NCI-H2227 treated with DMSO at 0.1 percent for 48 hours (cell line): ENCODE results near the gene PARVA.
"Not testable (repeated sequence)": the region's sequence is repeated elsewhere in the genome, so short reads cannot be mapped to it uniquely, and the experiment has no call there.

ENCODE experiments used
- DNase-seq: peaks from one replicate; lab custom pipeline; 2025; lab: John Stamatoyannopoulos, UW

PARVA gene

GRCh38 chr11:12377106-12377823 lies at the start of gene PARVA:
Gene PARVA, plus strand, starts transcription at chr11:12377571. Its CDS starts 77 bp downstream, at chr11:12377648.
- DNase-seq = peak; percentile 56

GRCh38 chr11:12329169-12329568 lies 48.2 kb upstream of the PARVA start:
- DNase-seq = no peak

- no peak for DNase-seq
Measured at GRCh38 chr11:12329797-12330196, 47.6 kb upstream of the PARVA start.

- DNase-seq = no peak
Measured at GRCh38 chr11:12330485-12331231, 46.7 kb upstream of the PARVA start.

GRCh38 chr11:12331239-12331874 lies 46.0 kb upstream of the PARVA start:
- peak; percentile 85 for DNase-seq

GRCh38 chr11:12343526-12343925 lies 33.8 kb upstream of the PARVA start:
- DNase-seq = no peak

- DNase-seq = no peak
Measured at GRCh38 chr11:12353534-12353933, 23.8 kb upstream of the PARVA start.

GRCh38 chr11:12354750-12355545 lies 22.4 kb upstream of the PARVA start:
- no peak for DNase-seq

- no peak for DNase-seq
Measured at GRCh38 chr11:12356944-12357655, 20.3 kb upstream of the PARVA start.

- DNase-seq = not testable (repeated sequence)
Measured at GRCh38 chr11:12357697-12358096, 19.7 kb upstream of the PARVA start.

GRCh38 chr11:12358302-12359188 lies 18.8 kb upstream of the PARVA start:
- no peak for DNase-seq

- DNase-seq = no peak
Measured at GRCh38 chr11:12359761-12360160, 17.6 kb upstream of the PARVA start.

- DNase-seq = no peak
Measured at GRCh38 chr11:12361682-12362081, 15.7 kb upstream of the PARVA start.

GRCh38 chr11:12362857-12363256 lies 14.5 kb upstream of the PARVA start:
- DNase-seq = no peak

- DNase-seq = no peak
Measured at GRCh38 chr11:12363373-12363772, 14.0 kb upstream of the PARVA start.

- not testable (repeated sequence) for DNase-seq
Measured at GRCh38 chr11:12365965-12366575, 11.3 kb upstream of the PARVA start.

GRCh38 chr11:12367057-12367456 lies 10.3 kb upstream of the PARVA start:
- not testable (repeated sequence) for DNase-seq

GRCh38 chr11:12372111-12372510 lies 5.3 kb upstream of the PARVA start:
- no peak for DNase-seq

GRCh38 chr11:12375720-12376119 lies 1.7 kb upstream of the PARVA start:
- no peak for DNase-seq
